Stimulated activated CD4-positive, alpha-beta T cell treated with anti-CD3 and anti-CD28 coated beads, Interleukin-1b, Interleukin-23, amount 100 ng/mL, for 4 hours (primary cell): Measurements from ENCODE around the gene ADCY7.
A peak's percentile ranks its signal among the peaks of the same experiment; 100 is the strongest.

Source experiments
- DNase-seq, 2 donors: peaks; one replicate each; pipeline ENCODE4 v3.0.0-alpha.2; 2020; ENCODE audit warnings: low read depth in 2 of 2

ADCY7 gene

DNA sequence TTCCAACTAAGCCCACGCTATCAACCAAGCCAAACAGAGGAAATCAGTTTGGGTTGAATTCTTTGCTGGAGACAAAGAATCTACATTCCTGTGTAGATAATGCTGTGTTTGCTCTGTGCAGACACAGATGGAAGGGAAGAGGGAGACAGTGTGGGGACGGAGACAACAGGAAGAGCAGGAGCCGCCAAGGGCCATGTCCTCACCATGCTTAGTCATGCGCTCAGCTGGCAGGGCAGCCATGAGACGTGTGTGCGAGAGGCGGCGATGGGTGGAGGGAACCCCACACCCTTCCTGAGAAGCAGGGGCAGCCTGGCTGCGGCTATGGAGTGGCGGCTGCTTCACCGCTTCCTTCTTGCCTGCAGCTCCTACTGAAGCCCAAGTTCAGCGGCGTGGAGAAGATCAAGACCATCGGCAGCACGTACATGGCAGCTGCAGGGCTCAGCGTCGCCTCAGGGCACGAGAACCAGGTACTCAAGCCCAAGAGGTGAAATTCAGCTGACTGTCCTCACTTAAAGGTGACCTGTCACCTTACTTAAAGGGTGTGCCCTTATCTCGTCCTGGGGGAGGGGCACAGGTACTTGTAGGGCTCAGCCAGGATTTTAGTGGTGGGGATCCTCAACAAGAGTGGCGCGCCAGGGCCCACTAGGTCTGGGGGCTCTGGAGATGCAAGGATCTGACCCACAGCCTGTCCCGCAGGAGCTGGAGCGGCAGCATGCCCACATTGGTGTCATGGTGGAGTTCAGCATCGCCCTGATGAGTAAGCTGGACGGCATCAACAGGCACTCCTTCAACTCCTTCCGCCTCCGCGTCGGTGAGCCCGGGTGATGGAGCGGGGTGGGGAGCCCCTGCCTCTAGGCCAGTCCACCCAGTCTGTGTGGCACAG is 47.5 kb downstream of the ADCY7 start:
- DNase-seq = peak; percentile 20

DNA sequence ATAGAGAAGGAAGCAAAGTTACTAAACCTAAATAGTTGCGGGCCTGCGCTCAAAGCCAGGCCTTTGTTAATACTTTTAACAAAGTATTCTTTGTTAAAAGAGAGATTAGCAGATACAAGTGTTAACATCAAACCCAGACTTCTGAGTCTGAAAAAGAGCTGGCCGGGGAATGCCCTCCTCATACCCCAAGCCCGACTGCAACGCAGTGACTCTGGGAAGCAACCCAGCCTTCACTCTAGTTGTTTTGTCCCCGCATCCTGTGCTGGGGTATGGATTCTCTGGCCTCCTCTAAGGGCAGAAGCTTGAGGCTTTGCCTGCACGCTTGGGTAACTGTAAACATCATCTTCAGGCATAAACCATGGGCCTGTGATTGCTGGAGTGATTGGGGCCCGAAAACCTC is 48.3 kb downstream of the ADCY7 start:
- DNase-seq = no peak

- DNase-seq = no peak
Observed at GRCh38 chr16:50315346-50315997, 49.1 kb downstream of the ADCY7 start.

DNA sequence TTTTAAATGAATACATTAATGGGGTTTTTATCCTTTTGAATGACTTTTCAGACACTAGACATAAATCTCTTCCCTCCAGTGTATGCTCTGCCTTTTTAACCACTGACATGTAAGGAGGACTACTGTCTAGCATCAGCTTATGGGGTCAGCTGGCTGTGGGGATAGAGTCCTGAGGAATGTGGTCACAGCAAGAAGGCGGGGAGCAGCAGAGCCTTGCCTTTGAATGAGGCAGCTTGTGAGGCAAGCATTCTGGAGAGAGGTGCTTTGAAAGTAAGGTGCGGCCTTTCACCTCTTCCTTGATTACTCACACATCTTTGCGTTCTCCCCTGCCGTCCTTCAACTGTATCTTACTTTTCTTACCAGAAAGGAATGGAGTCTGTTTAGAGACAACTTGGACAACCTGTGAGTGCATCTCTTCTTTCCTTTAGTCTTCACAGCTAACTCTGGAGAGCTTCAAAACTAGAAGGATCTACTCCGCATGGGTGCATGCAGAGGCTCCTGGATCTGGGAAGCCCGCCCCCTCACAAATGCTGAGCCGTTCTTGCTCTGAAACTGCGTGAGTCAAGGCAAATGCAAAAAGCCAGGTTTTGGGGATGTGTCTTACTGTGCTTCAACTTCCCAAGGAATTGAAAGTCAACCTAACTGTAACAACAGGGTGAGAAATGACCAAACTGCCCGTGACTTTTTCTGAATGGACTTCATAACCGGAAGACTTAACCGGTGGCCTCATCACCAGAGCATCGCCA is 49.9 kb downstream of the ADCY7 start:
- DNase-seq = no peak

GRCh38 chr16:50316848-50317630 is 50.7 kb downstream of the ADCY7 start:
- no peak for DNase-seq

DNA sequence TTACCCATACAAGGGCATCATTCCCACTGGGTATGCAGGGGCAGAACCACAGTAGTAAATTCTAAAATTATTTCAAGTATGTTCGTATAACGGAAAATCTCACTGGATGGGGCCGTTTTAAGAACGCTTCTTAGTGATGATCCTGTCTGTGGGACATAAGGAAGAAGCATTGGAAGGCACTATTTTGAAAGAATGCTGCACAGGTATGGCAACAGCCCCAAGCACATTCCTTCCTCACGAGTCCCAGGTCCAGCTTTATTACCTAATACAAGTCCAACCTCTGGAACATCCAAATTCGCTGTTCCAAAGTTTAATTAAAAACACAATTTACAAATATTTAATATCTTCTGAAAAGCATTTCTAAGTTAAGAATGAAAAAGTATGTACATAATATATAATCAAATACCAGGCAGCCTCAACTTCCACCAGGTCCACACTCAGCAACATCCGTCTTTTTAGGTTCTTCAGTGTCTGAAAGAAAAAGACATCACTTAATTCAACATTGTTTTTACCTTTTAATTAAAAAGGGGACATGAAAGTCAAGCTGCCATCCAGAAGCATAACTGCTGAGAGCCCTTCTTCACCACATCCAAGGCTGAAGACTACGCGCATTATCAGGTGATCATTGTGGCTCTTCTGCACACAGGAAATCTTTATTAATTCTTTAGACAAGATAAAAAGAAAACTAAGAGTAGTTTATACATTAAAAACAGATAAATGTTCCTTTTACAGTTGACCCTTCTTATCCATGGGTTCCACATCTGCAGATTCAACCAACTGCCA is 52.6 kb downstream of the ADCY7 start:
- DNase-seq = no peak

- no peak for DNase-seq
Observed at GRCh38 chr16:50320310-50320709, 54.0 kb downstream of the ADCY7 start.

- no peak for DNase-seq
Observed at GRCh38 chr16:50322333-50322732, 56.0 kb downstream of the ADCY7 start.

DNA sequence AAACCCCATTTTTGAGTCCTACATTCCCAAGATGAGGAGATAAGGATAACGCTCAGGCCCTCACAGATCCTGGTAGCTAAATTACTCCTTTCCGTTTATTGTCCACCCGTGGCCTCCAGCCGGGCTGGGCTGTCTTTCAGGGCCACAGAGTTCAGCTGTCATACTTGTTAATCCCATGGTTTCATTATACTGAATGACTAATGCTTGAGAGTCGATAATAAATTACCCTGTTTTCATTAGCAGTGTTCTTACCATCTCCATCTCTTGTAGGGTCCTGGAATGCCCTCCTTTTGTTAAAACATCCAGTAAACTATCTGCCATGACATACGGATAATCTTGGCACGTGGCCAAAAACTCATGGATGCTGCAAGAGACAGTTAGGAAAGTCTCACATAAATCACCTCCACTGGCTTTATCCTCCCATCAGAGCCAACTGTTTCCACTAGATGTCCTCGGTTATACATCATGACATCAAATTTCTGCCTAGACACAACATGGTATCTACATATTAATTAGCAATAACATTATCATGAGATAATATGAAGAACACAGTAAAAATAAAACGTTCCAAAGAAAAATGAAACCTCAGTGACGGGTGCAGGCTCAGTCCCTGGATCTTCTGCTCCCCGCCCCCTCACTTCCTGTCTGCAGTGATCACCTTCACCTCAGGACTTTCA is 57.1 kb downstream of the ADCY7 start:
- DNase-seq = no peak

DNA sequence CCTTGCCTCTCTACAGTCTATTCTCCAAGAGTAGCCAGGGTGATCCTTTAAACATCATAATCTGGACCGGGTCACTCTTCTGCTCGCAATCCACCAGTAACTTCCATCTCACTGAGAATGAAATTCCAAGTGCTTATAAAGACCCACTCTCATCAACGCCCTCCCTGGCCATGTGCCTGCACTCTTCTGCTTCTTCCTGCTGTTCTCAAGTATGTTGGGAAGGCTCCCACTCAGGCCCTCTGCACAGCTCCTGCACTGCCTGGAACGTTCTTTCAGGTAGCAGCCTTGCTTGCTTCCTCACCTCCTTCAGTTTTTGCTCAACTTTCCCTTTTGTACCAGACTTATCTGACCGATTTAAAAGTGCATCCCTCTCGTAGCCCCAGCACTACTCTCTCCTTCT is 58.0 kb downstream of the ADCY7 start:
- no peak for DNase-seq

- no peak for DNase-seq
Observed at GRCh38 chr16:50326264-50326663, 59.9 kb downstream of the ADCY7 start.

- peak in 1 of 2 donors; percentile 54 for DNase-seq
Observed at GRCh38 chr16:50326835-50327465, 60.6 kb downstream of the ADCY7 start.

- DNase-seq = no peak
Observed at GRCh38 chr16:50329446-50330189, 63.3 kb downstream of the ADCY7 start.

GRCh38 chr16:50331570-50331969 is 65.2 kb downstream of the ADCY7 start:
- DNase-seq = no peak

DNA sequence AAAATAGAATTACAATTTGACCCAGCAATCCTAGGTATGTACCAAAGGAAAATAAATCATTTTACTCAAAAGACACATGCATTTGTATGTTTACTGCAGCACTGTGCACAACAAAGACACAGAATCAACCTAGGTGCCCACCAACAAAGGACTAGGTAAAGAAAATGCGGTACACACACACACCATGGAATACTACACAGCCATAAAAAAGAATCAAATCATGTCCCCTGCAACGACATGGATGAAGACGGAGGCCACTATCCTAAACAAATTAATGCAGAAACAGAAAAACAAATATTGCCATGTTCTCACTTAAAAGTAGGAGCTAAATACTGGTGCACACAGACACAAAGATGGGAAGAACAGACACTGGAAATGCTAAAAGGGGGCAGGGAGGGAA is 66.2 kb downstream of the ADCY7 start:
- no peak for DNase-seq

DNA sequence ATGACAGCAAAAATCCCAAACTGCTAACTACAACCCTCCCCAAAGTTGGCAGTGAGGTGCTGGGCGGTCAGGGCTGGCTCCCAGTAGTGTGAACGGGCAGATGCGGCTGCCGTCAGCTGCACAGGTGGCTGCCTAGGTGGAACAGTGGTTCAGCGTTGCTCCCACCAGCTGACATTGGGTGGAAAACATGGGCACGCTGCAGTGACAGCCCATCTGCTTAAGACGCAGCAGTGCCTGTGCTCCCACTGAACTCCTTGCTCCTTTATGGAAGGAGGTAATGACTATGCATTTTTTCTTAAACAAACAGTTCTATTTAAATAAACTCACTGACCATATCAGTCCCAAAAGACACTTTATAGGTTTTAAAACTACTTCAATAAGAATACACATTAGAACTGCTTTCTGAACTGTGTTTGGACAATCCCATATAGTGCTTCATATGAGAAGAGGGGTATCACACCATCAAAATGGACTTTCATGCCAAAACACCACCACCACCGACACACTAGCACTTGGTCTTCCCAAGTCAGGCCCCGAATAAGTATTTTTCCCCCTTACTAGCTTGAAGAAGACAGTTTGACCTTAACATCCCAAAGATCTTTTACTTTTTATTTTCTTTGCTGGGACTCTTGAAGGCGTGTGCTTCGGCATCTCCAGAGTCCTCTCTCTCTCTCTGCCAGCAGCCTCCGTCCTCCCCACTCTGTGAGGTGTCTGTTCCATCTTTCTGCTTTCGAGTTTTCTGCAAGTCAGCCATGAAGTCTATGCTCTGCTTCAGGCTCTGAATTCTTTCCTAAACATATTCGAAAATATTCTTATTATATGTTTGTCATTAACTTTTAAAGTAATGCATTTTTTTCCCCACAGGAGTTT is 68.0 kb downstream of the ADCY7 start:
- DNase-seq = no peak

DNA sequence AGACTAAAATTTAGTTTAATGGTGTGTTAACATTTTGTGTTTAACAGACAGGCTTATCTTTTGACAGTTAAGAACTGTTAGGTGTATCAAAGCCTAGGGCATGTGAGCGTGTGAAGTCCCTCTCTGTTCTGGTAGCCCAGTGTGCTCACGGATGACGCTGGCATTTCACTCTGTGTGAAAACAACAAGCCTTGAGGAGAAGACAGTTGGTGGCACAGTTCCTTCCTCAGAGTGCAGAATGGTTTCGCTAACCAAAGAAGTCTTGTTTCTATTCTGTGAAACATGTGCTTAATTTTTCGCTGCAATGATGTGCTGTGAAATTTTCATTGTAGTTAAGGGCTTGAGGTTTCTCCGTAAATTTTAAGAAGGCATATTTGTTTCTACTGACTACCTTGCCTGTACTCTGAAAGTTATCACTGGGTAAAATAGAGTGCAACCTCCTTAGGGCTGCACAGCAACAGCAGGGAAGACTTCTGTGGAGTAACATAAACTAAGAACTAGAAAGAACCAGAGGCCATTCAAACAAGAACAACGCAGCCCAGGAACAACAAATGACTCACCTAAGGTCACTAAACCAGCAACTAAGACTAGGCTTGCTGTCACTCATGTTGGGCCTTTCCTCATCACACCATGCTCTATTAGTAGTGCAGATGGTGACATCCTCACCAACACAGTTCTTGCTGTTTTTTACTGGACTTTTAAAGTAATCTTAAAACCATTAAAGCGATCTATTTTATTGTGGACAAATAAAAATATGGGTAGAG is 69.0 kb downstream of the ADCY7 start:
- DNase-seq = no peak
